T-helper 2 cell treated with Interferon-gamma antibody and Interleukin-4, amounts not matched to agents 5 μg/mL and 100 μg/mL, for 36 hours (primary cell): ENCODE data around the gene CCM2L.

Source experiments
- DNase-seq: peaks from one replicate; pipeline ENCODE4 v3.0.0; 2021; ENCODE audit warnings: low spot score
- H3K27ac Mint-ChIP-seq: one replicate; pipeline ENCODE4 v1.8.0; 2021; ENCODE audit warnings: mild to moderate bottlenecking, mixed read lengths
- H3K27me3 Mint-ChIP-seq: one replicate; pipeline ENCODE4 v1.8.0; 2021; ENCODE audit warnings: low read depth, mixed read lengths
- H3K36me3 Mint-ChIP-seq: one replicate; pipeline ENCODE4 v1.8.0; 2021; ENCODE audit warnings: low read depth, mixed read lengths
- H3K4me1 Mint-ChIP-seq: one replicate; pipeline ENCODE4 v1.8.0; 2021; ENCODE audit warnings: low read depth, mixed read lengths
- H3K4me3 Mint-ChIP-seq: one replicate; pipeline ENCODE4 v1.8.0; 2022; ENCODE audit warnings: mild to moderate bottlenecking, moderate library complexity, mixed read lengths
- H3K9me3 Mint-ChIP-seq: one replicate; pipeline ENCODE4 v1.8.0; 2021; ENCODE audit warnings: mixed read lengths

The CCM2L gene

DNA sequence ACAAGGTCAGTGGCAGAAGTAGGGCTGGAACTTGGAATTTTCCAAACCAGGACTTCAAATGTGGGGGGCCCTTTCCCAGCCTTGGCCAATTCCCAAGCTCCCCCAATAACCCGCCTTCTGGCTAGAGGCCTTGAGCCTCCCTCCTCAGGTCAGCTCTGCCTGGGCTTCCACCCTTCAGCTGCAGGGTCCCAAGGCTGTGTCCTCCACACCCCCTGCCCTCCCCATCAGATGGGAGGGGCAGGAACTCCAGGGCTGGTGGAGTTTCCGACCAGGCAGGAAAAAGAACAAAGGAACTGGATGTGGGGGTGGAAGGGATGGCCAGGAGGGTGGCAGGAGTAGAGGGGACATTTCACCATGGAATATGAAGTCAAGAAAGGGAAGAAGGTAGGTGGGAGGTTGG lies at the start of gene CCM2L:
Gene CCM2L (plus strand): TSS at position 338 of the 400 bp plus-strand sequence. CDS start 17 bp downstream, at position 355.
- Mint-ChIP-seq H3K9me3 (no peaks in the 10 kb centered on the region), H3K27me3 (peaks cover 7% of the 10 kb centered on the region), H3K36me3 (no peaks in the 10 kb centered on the region), H3K4me3 (no peak within 1 kb of the TSS), H3K4me1 (peaks cover 3% of the 10 kb centered on the region), H3K27ac (no peak within 1 kb of the TSS)
- no peak for DNase-seq

DNA sequence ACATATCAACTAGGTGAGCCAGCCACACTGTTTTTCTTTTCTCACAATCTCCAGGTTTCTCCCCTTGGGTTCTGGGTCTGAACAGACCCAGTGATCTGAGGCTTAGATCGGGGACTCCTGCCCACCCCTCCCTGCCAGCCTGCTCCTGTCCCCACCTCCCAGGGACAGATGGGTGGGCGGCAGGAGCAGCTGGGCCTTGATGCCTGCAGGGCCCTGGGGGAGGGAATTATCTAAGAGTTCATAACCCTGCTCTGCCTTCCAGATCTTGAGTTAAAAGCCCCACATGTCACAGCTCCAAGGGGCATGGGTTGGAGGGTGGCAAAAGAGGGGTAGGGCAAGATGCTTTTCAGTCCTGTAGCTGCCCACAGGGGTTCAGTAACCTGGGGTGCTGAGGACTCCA lies 47.5 kb upstream of the CCM2L start:
- H3K4me1 Mint-ChIP-seq: no peaks in the 10 kb centered on the region
- H3K27me3 Mint-ChIP-seq: peaks cover 29% of the 10 kb centered on the region
- H3K9me3 Mint-ChIP-seq: no peaks in the 10 kb centered on the region
- DNase-seq: no peak
- no peak overlapping the region for H3K27ac Mint-ChIP-seq
- no peak overlapping the region for H3K4me3 Mint-ChIP-seq
- H3K36me3 Mint-ChIP-seq: no peaks in the 10 kb centered on the region

DNA sequence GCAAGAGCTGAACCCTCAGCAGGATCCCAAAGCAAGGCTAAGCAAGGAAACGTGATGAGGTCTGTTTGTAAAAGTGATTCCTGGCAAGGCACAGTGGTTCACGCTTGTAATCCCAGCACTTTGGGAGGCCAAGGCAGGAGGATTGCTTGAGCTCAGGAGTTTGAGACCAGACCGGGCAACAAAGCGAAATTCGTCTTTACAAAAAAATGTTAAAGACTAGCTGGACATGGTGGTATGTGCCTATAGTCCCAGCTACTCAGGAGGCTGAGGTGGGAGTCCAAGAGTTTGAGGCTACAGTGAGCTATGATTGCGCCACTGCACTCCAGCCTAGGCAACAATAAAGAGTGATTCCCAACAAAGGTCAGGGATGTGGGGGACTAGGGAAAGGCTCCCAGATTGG lies 46.3 kb upstream of the CCM2L start:
- no peak overlapping the region for H3K27ac Mint-ChIP-seq
- no peaks in the 10 kb centered on the region for H3K9me3 Mint-ChIP-seq
- H3K4me1 Mint-ChIP-seq: peaks cover 2% of the 10 kb centered on the region
- DNase-seq: no peak
- H3K4me3 Mint-ChIP-seq: no peak overlapping the region
- H3K27me3 Mint-ChIP-seq: peaks cover 29% of the 10 kb centered on the region
- H3K36me3 Mint-ChIP-seq: no peaks in the 10 kb centered on the region

DNA sequence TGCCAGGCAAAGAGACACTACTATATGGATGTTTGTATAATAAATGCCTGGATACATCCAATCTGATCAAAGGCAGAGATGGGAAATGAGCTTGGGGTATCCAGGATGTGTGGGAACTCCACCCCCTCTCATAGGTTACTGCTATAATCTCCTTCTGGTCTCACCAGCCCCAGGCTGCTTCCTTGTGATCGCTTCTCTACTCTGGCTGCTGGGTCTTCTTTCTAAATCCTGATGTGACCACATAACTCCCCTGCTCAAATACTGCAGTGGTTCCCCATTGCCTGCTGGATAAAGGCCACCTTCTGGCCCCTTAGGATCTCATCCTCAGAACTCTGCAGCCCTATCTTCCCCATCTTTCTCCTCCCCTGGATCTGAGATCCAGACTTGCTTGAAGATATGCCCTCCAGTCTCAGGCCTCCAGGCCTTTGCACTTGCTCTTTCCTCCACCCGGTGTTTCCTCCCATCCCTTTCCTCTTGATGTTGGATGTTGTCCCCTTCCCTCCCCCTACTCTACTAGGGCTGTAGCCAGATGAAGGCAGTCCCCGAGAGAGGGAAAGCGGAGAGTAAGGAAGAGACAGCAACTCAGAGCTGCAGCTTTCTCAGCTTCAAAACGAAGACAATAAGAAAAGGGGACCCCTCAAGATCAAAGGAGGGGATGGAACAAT lies 43.1 kb upstream of the CCM2L start:
- no peak overlapping the region for H3K27ac Mint-ChIP-seq
- no peak for DNase-seq
- peak overlapping the region; percentile 67 for H3K4me3 Mint-ChIP-seq
- no peaks in the 10 kb centered on the region for H3K9me3 Mint-ChIP-seq
- H3K36me3 Mint-ChIP-seq: no peaks in the 10 kb centered on the region
- peaks cover 2% of the 10 kb centered on the region for H3K4me1 Mint-ChIP-seq
- H3K27me3 Mint-ChIP-seq: peaks cover 26% of the 10 kb centered on the region

DNA sequence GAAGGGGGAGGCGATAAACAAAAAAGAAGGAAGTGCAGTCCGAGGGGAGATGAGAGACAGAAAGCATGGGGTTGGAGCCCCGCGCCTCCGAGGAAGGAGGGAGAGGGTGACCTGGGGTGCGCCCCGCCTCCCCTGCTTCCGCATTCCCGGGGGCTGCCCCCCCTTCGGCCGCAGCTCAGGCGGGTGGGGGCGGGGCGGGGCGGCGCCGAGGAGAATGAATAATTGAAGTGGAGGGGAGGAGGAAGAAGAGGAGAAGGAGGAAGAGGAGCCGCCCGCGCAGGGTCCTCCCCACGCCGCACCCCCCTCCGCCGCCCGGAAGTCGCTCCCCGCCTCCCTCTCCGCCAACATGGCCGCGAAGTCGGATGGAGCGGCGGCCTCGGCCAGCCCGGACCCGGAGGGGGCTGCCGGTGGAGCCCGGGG lies 42.4 kb upstream of the CCM2L start, which contains the start of gene XKR7:
Gene XKR7 (plus strand): TSS at position 322 of the 420 bp plus-strand sequence. CDS start 25 bp downstream, at position 347.
- peaks cover 2% of the 10 kb centered on the region for H3K4me1 Mint-ChIP-seq

DNA sequence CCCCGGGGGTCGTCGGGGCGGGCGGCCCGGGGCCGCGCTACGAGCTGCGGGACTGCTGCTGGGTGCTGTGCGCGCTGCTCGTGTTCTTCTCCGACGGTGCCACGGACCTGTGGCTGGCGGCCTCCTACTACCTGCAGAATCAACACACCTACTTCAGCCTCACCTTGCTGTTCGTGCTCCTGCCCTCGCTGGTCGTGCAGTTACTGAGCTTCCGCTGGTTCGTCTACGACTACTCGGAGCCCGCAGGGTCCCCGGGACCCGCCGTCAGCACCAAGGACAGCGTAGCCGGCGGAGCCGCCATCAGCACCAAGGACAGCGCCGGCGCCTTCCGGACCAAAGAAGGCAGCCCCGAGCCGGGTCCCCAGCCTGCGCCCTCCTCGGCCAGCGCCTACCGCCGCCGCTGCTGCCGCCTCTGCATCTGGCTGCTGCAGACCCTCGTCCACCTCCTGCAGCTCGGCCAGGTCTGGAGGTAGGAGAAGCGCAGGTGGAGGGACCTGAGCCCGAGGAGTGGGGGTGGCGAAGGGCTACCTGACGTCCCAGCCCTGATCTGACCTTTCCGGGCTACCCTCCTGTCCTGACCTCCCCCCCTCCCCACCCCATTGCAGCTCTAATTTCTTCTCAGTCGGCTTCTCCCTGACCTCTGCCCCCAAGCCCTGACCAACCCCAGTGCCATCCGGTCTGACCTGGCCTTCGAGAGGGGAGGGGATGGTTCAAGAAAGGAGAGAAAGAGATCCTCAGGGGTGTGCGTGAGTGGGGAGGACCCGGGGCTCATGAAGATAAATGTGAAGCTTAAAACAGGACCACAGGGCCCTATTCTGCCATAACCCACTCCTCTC lies 41.7 kb upstream of the CCM2L start:
- H3K27me3 Mint-ChIP-seq: peaks cover 26% of the 10 kb centered on the region

More for the DNA sequence above, 42.4 kb upstream of the CCM2L start, which contains the start of gene XKR7:
- Mint-ChIP-seq H3K9me3 (no peaks in the 10 kb centered on the region), H3K27me3 (peaks cover 23% of the 10 kb centered on the region), H3K4me3 (peak within 1 kb of the TSS; percentile 88), H3K27ac (no peak within 1 kb of the TSS), H3K36me3 (no peaks in the 10 kb centered on the region)
- DNase-seq: peak; percentile 8

DNA sequence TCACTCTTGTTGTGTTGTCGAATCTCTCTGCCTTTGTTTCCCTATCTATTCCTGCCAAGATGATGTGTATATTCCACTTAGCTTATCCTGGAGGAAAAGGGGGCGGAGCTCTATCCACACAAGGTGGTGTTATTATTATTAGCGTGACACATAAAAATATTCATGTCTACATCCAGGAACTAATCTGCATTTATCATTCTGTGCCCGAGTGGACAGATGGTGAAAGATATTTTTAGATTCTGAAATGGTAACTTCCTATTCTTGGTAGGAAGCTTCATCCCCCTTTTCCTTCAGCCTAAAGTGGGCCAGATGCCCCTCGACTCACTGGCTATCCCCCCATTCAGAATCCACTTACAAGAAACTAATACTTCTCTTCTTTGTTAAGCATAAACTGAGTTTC lies 40.2 kb upstream of the CCM2L start:
- no peak overlapping the region for H3K4me3 Mint-ChIP-seq
- no peaks in the 10 kb centered on the region for H3K36me3 Mint-ChIP-seq
- peaks cover 2% of the 10 kb centered on the region for H3K4me1 Mint-ChIP-seq
- no peak overlapping the region for H3K27ac Mint-ChIP-seq
- no peak for DNase-seq
- peaks cover 27% of the 10 kb centered on the region for H3K27me3 Mint-ChIP-seq
- no peaks in the 10 kb centered on the region for H3K9me3 Mint-ChIP-seq

More for the DNA sequence above, 41.7 kb upstream of the CCM2L start:
- H3K4me1 Mint-ChIP-seq: peaks cover 2% of the 10 kb centered on the region
- H3K27ac Mint-ChIP-seq: no peak overlapping the region
- no peaks in the 10 kb centered on the region for H3K36me3 Mint-ChIP-seq
- peak overlapping the region; percentile 88 for H3K4me3 Mint-ChIP-seq
- peak; percentile 78 for DNase-seq
- no peaks in the 10 kb centered on the region for H3K9me3 Mint-ChIP-seq

DNA sequence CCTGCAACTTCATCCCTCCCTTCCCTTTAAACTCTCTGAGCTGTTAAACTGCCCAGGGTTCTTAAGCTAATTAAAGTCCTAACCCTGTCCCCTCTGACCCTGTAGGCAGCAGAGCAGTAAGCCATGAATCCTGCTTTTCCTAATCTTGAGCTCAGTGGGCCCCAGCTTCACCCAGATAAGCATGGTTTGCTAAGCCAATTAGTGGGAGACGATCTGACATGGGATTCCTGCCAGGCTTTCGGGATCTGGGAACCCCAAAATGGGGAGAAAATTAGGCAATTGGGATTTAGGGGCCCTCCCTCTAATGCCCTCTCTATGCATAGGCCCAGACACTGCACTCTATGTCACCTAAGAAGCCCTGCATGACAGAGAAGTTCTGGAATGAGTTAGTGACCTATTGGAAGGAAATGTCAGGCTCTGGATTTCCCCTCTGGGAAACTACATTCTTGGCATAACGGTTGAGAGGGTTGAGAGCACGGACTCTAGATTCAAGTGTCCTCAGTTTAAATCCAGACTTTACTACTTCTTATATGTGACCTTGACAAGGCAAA lies 37.7 kb upstream of the CCM2L start:
- DNase-seq: no peak
- no peak overlapping the region for H3K27ac Mint-ChIP-seq
- peaks cover 14% of the 10 kb centered on the region for H3K27me3 Mint-ChIP-seq
- peaks cover 2% of the 10 kb centered on the region for H3K4me1 Mint-ChIP-seq
- no peaks in the 10 kb centered on the region for H3K9me3 Mint-ChIP-seq
- H3K36me3 Mint-ChIP-seq: no peaks in the 10 kb centered on the region
- H3K4me3 Mint-ChIP-seq: no peak overlapping the region

DNA sequence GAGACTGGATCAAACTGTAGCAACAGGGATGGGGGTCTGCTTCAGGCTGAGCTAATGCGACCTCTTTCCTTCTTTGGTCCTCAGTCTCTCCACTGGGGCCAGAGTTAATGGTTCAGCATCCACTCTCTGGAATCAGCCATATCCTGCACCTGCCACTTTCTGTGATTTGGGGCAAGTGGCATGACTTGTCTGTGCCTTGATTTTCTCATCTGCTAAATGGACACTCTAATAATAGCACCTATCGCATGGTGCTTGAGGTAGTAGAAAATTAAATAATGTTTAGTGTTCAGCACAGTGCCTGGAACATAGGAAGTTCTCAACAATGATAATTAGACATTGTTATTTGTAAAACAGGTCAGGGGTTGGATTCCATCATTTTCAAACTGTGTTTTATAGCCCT lies 35.9 kb upstream of the CCM2L start:
- no peaks in the 10 kb centered on the region for H3K36me3 Mint-ChIP-seq
- no peak for DNase-seq
- H3K27ac Mint-ChIP-seq: no peak overlapping the region
- H3K4me1 Mint-ChIP-seq: no peaks in the 10 kb centered on the region
- peaks cover 11% of the 10 kb centered on the region for H3K27me3 Mint-ChIP-seq
- no peak overlapping the region for H3K4me3 Mint-ChIP-seq
- no peaks in the 10 kb centered on the region for H3K9me3 Mint-ChIP-seq

DNA sequence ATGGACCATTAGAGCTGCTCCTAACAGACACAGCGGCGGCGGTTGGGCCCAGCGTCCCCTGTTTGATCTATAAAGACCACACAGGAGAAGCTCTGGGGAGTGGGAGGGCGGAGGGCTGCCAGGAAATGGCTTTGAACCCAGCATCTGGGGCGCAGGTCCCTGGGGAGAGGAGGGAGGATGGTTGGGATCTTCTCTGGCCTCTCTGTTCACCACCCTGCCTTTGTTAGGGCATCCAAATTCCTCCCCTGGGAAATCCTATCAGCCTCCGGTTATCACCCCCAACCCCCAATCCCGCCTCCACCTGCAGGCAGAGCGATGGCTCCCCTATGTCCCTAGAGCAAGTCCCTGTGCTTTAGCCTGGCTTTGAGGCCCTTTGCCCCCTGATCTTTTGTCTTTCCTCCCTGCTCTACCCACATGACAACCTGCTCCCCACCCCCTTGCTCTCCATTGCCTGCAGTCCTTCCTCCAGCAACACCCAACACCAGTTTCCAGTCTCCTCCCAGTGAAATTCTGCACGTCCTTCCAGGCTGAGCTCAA lies 35.2 kb upstream of the CCM2L start:
- Mint-ChIP-seq H3K4me3 (no peak overlapping the region), H3K27me3 (peaks cover 11% of the 10 kb centered on the region), H3K9me3 (no peaks in the 10 kb centered on the region), H3K36me3 (no peaks in the 10 kb centered on the region), H3K4me1 (no peaks in the 10 kb centered on the region), H3K27ac (no peak overlapping the region)
- no peak for DNase-seq

DNA sequence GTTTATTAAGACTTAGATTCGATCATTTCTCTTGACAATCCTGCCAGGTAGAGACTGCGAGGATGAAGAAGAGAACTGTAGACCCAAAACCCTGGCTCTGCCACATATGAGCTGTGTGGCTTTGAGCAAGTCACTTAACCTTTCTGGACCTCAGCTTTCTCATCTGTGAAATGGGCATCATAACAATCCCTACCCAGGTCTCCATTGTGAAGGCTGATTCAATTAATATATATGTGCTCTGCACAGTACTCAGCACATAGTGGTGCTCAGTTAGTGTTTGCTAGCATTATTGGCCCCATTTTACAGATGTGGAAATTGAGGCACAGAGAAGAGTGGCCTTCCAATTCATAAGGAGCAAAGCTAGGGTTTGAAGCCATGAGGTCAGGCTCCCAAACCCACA lies 34.4 kb upstream of the CCM2L start:
- Mint-ChIP-seq H3K36me3 (no peaks in the 10 kb centered on the region), H3K4me1 (no peaks in the 10 kb centered on the region), H3K9me3 (no peaks in the 10 kb centered on the region), H3K27me3 (peaks cover 7% of the 10 kb centered on the region), H3K27ac (no peak overlapping the region), H3K4me3 (no peak overlapping the region)
- DNase-seq: no peak

DNA sequence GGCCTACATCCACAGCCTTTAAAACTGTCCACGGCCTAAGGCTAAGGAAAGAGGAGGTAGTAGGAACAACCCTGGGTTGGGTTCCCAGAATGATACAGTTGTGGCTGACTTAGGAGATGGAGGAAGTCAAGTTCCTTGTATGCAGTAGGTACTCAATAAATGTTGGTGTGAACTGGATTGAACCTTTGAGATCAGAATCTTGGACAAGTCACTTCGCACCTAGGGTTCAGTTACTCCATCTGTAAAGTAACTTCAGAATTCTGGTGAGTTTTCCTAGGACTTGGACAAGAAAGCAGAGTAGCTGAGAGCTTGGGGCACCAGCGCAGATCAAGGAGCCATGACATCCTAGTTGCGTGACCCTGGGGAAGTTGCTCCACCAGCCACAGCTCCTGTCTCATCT lies 33.2 kb upstream of the CCM2L start:
- no peaks in the 10 kb centered on the region for H3K9me3 Mint-ChIP-seq
- H3K36me3 Mint-ChIP-seq: no peaks in the 10 kb centered on the region
- H3K4me1 Mint-ChIP-seq: no peaks in the 10 kb centered on the region
- no peak overlapping the region for H3K27ac Mint-ChIP-seq
- no peak overlapping the region for H3K4me3 Mint-ChIP-seq
- H3K27me3 Mint-ChIP-seq: peaks cover 7% of the 10 kb centered on the region
- DNase-seq: no peak

DNA sequence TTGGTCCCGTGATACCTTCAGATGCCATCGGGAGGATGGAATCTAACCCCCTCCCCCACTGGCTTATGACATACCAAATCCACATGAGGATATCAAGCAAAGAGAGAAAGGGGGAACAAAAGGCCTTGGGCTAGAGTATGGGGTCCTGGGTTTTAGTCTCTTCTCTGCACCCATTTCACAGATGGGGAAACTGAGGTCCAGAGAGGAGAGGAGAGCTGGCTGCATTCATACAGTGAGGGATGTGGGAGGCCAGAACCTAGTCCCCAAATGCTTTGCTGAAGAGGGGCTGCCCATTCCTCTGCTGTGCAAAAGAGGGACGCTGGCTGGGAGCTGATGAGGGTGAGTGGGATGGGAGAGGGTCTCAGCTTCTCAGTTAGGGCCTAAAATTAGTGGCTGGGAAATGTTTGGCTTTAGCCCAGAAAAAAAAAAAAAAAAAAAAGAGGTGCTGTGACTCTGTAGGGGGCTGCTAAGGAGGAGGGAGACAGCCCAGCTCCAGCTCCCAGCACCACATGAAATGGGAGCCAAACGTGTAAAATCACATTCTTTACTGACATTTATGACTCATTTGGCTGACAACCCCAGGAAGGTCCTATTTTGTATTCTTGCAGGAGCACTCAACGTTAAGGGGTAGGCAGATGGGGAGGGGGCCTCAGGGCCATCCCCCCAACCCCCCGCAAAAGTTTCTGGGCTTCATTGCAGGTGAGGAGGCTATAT lies 30.4 kb upstream of the CCM2L start:
- peaks cover 4% of the 10 kb centered on the region for H3K27me3 Mint-ChIP-seq
- no peaks in the 10 kb centered on the region for H3K36me3 Mint-ChIP-seq
- H3K9me3 Mint-ChIP-seq: no peaks in the 10 kb centered on the region
- no peak for DNase-seq
- no peak overlapping the region for H3K27ac Mint-ChIP-seq
- no peaks in the 10 kb centered on the region for H3K4me1 Mint-ChIP-seq
- H3K4me3 Mint-ChIP-seq: no peak overlapping the region
